IMR-90 (cell line): ENCODE measurements around the gene ARHGAP23. TPM values are rescaled to one million over a fixed set of nuclear protein-coding genes. Genes with fewer than 3 reads are reported as not detected.
A peak's percentile ranks its signal among the peaks of the same experiment; 100 is the strongest.

Source experiments
- ATAC-seq: fragments of 200-7000 bp; cut with Tn5 transposase; 2 replicates; pipeline ENCODE4 v1.9.1; 2020; ENCODE audit warnings: low read depth, mild to moderate bottlenecking, moderate library complexity
- BruUV-seq: library from RNA; stranded (reverse); fragments of 400-500 nt; replicated peaks from 2 replicates; lab custom pipeline; 2021; lab: Mats Ljungman, UMichigan
- CTCF ChIA-PET: fragments of 300-600 bp; formaldehyde crosslinking; extraction: SDS; loops from one replicate; lab custom pipeline; 2021; ENCODE audit warnings: antibody characterized with exemption; lab: Yijun Ruan, JAX
- POLR2A ChIA-PET: fragments of 300-600 bp; sonication (Branson Sonifier 250); formaldehyde crosslinking; loops from one replicate; lab custom pipeline; 2022; ENCODE audit warnings: antibody characterized with exemption; ENCODE audit not compliant: unreplicated experiment; lab: Charles Lee
- DNase-seq: peaks from one replicate; pipeline ENCODE4 v3.0.0; 2013
- H2AFZ ChIP-seq: replicated peaks from 2 replicates; pipeline ENCODE3; 2013; ENCODE audit warnings: low read length, mild to moderate bottlenecking; ENCODE audit not compliant: poor library complexity
- H2AK5ac ChIP-seq: 2 replicates; pipeline ENCODE4 v1.6.1; 2013; ENCODE audit warnings: low read depth, low read length, inconsistent platforms
- H2AK9ac ChIP-seq: replicated peaks from 2 replicates; pipeline ENCODE3; 2013; ENCODE audit warnings: mild to moderate bottlenecking, low read depth, low read length, moderate library complexity; ENCODE audit not compliant: poor library complexity
- H2BK120ac ChIP-seq: 2 replicates; pipeline ENCODE4 v1.6.1; 2013; ENCODE audit warnings: low read depth, low read length, inconsistent platforms
- H2BK15ac ChIP-seq: 3 replicates; pipeline ENCODE4 v1.6.1; 2013; ENCODE audit warnings: low read depth, low read length, inconsistent platforms
- H2BK20ac ChIP-seq: 2 replicates; pipeline ENCODE4 v1.6.1; 2013; ENCODE audit warnings: low read depth, mild to moderate bottlenecking, inconsistent platforms, low read length, moderate library complexity
- H2BK5ac ChIP-seq: 2 replicates; pipeline ENCODE4 v1.6.1; 2013; ENCODE audit warnings: mild to moderate bottlenecking, low read depth, low read length, inconsistent platforms; ENCODE audit not compliant: poor library complexity, severe bottlenecking
- H3K14ac ChIP-seq: replicated peaks from 2 replicates; pipeline ENCODE4 v1.6.1; 2013; ENCODE audit warnings: low read depth, low read length, inconsistent platforms
- H3K18ac ChIP-seq: 2 replicates; pipeline ENCODE4 v1.6.1; 2013; ENCODE audit warnings: low read depth, low read length, control low read depth
- H3K23ac ChIP-seq: 2 replicates; pipeline ENCODE4 v1.6.1; 2013; ENCODE audit warnings: low read depth, low read length, inconsistent platforms
- H3K27ac ChIP-seq: 2 replicates; pipeline ENCODE4 v1.5.1; 2013; ENCODE audit warnings: mild to moderate bottlenecking, control low read depth, low read length; ENCODE audit not compliant: insufficient read depth
- H3K27me3 ChIP-seq: 2 replicates; pipeline ENCODE4 v1.6.1; 2013; ENCODE audit warnings: low read length; ENCODE audit not compliant: control insufficient read depth, insufficient read depth
- H3K36me3 ChIP-seq: 2 replicates; pipeline ENCODE4 v1.6.1; 2013; ENCODE audit warnings: low read length, mixed read lengths; ENCODE audit not compliant: control insufficient read depth, insufficient read depth
- H3K4ac ChIP-seq: 2 replicates; pipeline ENCODE4 v1.6.1; 2013; ENCODE audit warnings: low read depth, low read length, inconsistent platforms
- H3K4me1 ChIP-seq: 2 replicates; pipeline ENCODE4 v1.6.1; 2013; ENCODE audit warnings: low read length, mixed read lengths; ENCODE audit not compliant: control insufficient read depth, insufficient read depth
- H3K4me2 ChIP-seq: 2 replicates; pipeline ENCODE4 v1.6.1; 2013; ENCODE audit warnings: low read depth, mild to moderate bottlenecking, control low read depth, low read length, moderate library complexity
- H3K4me3 ChIP-seq: 2 replicates; pipeline ENCODE4 v1.5.1; 2013; ENCODE audit warnings: low read depth, mild to moderate bottlenecking, control low read depth, low read length, moderate library complexity; ENCODE audit not compliant: insufficient read depth
- H3K56ac ChIP-seq: 2 replicates; pipeline ENCODE4 v1.6.1; 2013; ENCODE audit warnings: low read length, inconsistent platforms; ENCODE audit not compliant: insufficient read depth; ENCODE audit errors: extremely low read depth
- H3K79me1 ChIP-seq, 2 experiments: 2 replicates each; pipeline ENCODE4 v1.6.1; 2013; ENCODE audit warnings: low read length in 2 of 2, inconsistent platforms in 1 of 2, low read depth in 1 of 2
- H3K9ac ChIP-seq: 2 replicates; pipeline ENCODE4 v1.6.1; 2013; ENCODE audit warnings: low read depth, low read length, control low read depth
- H3K9me1 ChIP-seq: 2 replicates; pipeline ENCODE4 v1.6.1; 2013; ENCODE audit warnings: low read length, inconsistent platforms; ENCODE audit not compliant: insufficient read depth
- H3K9me3 ChIP-seq: 2 replicates; pipeline ENCODE4 v1.6.1; 2013; ENCODE audit warnings: low read length; ENCODE audit not compliant: control insufficient read depth, insufficient read depth
- H4K20me1 ChIP-seq: 2 replicates; pipeline ENCODE4 v1.6.1; 2013; ENCODE audit warnings: low read length, inconsistent platforms; ENCODE audit not compliant: insufficient read depth
- H4K5ac ChIP-seq: 2 replicates; pipeline ENCODE4 v1.6.1; 2013; ENCODE audit warnings: mild to moderate bottlenecking, low read depth, low read length, control low read depth
- H4K8ac ChIP-seq, 2 experiments: 2 replicates each; pipeline ENCODE4 v1.6.1; 2013; ENCODE audit warnings: low read depth in 2 of 2, low read length in 2 of 2, control low read depth in 1 of 2, inconsistent platforms in 1 of 2
- H4K91ac ChIP-seq: 2 replicates; pipeline ENCODE4 v1.6.1; 2013; ENCODE audit warnings: low read depth, low read length, inconsistent platforms; ENCODE audit not compliant: insufficient read depth
- BHLHE40 ChIP-seq: fragments of 150-350 bp; IDR thresholded peaks from 2 replicates; pipeline ENCODE4 v1.6.1; 2016; ENCODE audit warnings: mild to moderate bottlenecking, low read depth, low read length
- CEBPB ChIP-seq: IDR thresholded peaks from 2 replicates; pipeline ENCODE4 v1.6.1; 2012; ENCODE audit warnings: low read depth, low read length, improper control_type of control experiment
- CHD1 ChIP-seq: IDR thresholded peaks from 2 replicates; pipeline ENCODE4 v1.6.1; 2012; ENCODE audit warnings: low read depth, low read length, improper control_type of control experiment
- FOS ChIP-seq: fragments of 150-350 bp; IDR thresholded peaks from 2 replicates; pipeline ENCODE4 v1.6.1; 2016; ENCODE audit warnings: low read depth, low read length
- MAFK ChIP-seq: IDR thresholded peaks from 2 replicates; pipeline ENCODE4 v1.6.1; 2012; ENCODE audit warnings: low read depth, low read length, improper control_type of control experiment
- MAZ ChIP-seq: IDR thresholded peaks from 2 replicates; pipeline ENCODE4 v1.6.1; 2012; ENCODE audit warnings: low read depth, mild to moderate bottlenecking, low read length, improper control_type of control experiment, moderate library complexity, borderline replicate concordance
- MXI1 ChIP-seq: IDR thresholded peaks from 2 replicates; pipeline ENCODE4 v1.6.1; 2012; ENCODE audit warnings: low read depth, mild to moderate bottlenecking, low read length, moderate library complexity, borderline replicate concordance
- NFE2L2 ChIP-seq: fragments of 150-350 bp; IDR thresholded peaks from 2 replicates; pipeline ENCODE4 v1.6.1; 2016; ENCODE audit warnings: low read depth, mild to moderate bottlenecking, low read length
- POLR2A ChIP-seq: IDR thresholded peaks from 2 replicates; pipeline ENCODE4 v1.6.1; 2012; ENCODE audit warnings: mild to moderate bottlenecking, low read depth, low read length
- RAD21 ChIP-seq: IDR thresholded peaks from 2 replicates; pipeline ENCODE4 v1.6.1; 2012; ENCODE audit warnings: low read length, improper control_type of control experiment
- RCOR1 ChIP-seq: IDR thresholded peaks from 2 replicates; pipeline ENCODE4 v1.6.1; 2012; ENCODE audit warnings: mild to moderate bottlenecking, low read length, improper control_type of control experiment; ENCODE audit not compliant: insufficient replicate concordance
- RFX5 ChIP-seq: IDR thresholded peaks from 2 replicates; pipeline ENCODE4 v1.8.0; 2012; ENCODE audit warnings: low read depth, mild to moderate bottlenecking, low read length, moderate library complexity
- SMC3 ChIP-seq: fragments of 150-350 bp; IDR thresholded peaks from 2 replicates; pipeline ENCODE4 v1.6.1; 2016; ENCODE audit warnings: low read depth, mild to moderate bottlenecking, antibody characterized with exemption, low read length, moderate library complexity
- whole genome bisulfite sequencing, 2 experiments: methylation state at CpG; one replicate each; pipeline versions ENCODE4 v1.1.5 to v1.1.7; 2013; ENCODE audit warnings: missing lambda C conversion rate in 2 of 2; ENCODE audit not compliant: insufficient read length in 1 of 2; ENCODE audit errors: extremely low coverage in 2 of 2; 5-methylcytosine and 5-hydroxymethylcytosine counted together
- dilution Hi-C: fragments of 300-500 bp; cut with HindIII; formaldehyde crosslinking; loops from one replicate; pipeline ENCODE4 v1.14.3; 2018; ENCODE audit warnings: low sequenced_read_pairs; ENCODE audit not compliant: unreplicated experiment
- in situ Hi-C: fragments of 300-500 bp; cut with MboI; formaldehyde crosslinking; loops from 3 replicates; pipeline ENCODE4 v1.14.3; 2019; ENCODE audit warnings: low sequenced_read_pairs, inconsistent platforms, mixed read lengths
- intact Hi-C: fragments of 100-400 bp; cut with micrococcal nuclease; formaldehyde crosslinking; loops from 2 replicates; pipeline ENCODE4 v1.10.0; 2022
- polyA plus RNA-seq, 3 experiments: library from polyadenylated mRNA; depleted of rRNA; stranded (reverse); fragments of >200 nt; gene quantifications; 2 replicates each; pipeline ENCODE4 v1.2.3, GENCODE V29; 2012; ENCODE audit warnings: low replicate concordance in 1 of 3
- total RNA-seq: library from RNA; depleted of rRNA; stranded (reverse); fragments of >200 nt; gene quantifications from 2 replicates; pipeline ENCODE4 v1.2.3, GENCODE V29; 2012
- TF ChIP-seq, protein P1 (sequence below): conservative IDR thresholded peaks from 2 replicates; pipeline ENCODE4 v1.5.1; 2012; ENCODE audit warnings: mild to moderate bottlenecking, low read depth, low read length, improper control_type of control experiment
- TF ChIP-seq, protein P2 (sequence below): fragments of 150-350 bp; IDR thresholded peaks from 2 replicates; pipeline ENCODE4 v1.6.1; 2016; ENCODE audit warnings: low read depth, mild to moderate bottlenecking, low read length, moderate library complexity, borderline replicate concordance

The ARHGAP23 gene
- total and polyA plus RNA-seq, 2 of the 4 experiments (the other 2 are of a cell fraction) = 9.3 to 43.3 TPM

DNA sequence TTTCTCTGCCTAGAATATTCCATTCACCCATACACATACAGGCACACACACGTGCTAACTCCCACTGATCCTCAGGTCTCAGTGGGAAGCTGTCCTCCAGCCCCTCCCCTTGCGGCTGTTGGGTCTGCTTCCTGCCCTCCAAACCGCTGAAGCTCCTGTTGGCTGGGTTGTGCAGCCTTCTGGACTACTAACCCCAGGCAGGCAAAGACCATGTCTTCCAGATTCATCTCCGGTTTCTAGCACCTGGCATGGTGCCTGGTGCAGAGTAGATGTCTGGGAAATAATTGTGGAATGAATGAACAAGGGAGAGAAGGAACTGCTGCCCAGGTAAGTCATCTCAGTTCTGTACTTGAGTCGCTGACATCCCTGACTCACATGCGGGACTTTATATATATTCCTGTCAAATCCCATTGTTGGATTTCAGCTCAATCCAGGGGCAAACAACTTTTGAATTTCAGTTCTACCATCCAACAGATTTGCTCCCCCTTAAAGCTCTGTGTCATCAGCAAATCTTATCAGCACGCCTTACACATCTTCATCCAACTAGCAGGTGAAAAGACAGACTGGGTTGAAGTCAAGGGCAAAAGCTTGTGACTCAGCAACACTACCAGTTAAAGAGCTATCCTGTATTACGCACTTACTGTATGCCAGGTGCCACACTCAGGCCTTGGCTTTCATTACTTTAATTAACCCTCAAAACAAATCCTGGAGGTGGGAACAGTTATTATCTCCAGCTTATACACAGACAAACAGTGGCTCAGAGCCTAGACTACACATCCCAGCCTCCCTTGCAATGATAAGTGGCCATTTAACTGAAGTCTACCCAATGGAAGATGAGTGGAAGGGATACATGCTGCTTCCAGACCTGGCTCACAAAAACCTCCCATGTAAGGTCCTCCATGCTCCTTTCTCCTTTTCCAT is 126.4 kb downstream of the ARHGAP23 start:
- POLR2A ChIA-PET = no interaction called here
- dilution Hi-C loops = no loop called here
- 0% methylated on average over 2 of the region's 8 CpGs; no CpG with 5 or more reads in 1 of the 2 experiments for WGBS, 2 experiments

More for the DNA sequence above, 126.4 kb downstream of the ARHGAP23 start:
- no peak overlapping the region for H2BK120ac ChIP-seq
- no peak for ATAC-seq
- H3K56ac ChIP-seq = no peak overlapping the region
- intact Hi-C loops (no loop called here), in situ Hi-C loops (no loop called here)
- H3K4me3 ChIP-seq = no peak overlapping the region
- H2AFZ ChIP-seq = no peak overlapping the region
- peaks cover 2% of the 10 kb centered on the region; the same call in 1 of the 2 replicates for H3K4me1 ChIP-seq
- no peak overlapping the region for H3K14ac ChIP-seq
- H3K23ac ChIP-seq = no peak overlapping the region
- no peak overlapping the region for H2BK5ac ChIP-seq
- H3K9ac ChIP-seq = no peak overlapping the region
- no peak for TF ChIP-seq POLR2A
- no peak for TF ChIP-seq MAFK
- no peak for TF ChIP-seq RAD21
- TF ChIP-seq CHD1 = no peak
- no peak for TF ChIP-seq NFE2L2
- no peak for TF ChIP-seq SMC3
- TF ChIP-seq FOS = no peak
- TF ChIP-seq, protein P1, sequence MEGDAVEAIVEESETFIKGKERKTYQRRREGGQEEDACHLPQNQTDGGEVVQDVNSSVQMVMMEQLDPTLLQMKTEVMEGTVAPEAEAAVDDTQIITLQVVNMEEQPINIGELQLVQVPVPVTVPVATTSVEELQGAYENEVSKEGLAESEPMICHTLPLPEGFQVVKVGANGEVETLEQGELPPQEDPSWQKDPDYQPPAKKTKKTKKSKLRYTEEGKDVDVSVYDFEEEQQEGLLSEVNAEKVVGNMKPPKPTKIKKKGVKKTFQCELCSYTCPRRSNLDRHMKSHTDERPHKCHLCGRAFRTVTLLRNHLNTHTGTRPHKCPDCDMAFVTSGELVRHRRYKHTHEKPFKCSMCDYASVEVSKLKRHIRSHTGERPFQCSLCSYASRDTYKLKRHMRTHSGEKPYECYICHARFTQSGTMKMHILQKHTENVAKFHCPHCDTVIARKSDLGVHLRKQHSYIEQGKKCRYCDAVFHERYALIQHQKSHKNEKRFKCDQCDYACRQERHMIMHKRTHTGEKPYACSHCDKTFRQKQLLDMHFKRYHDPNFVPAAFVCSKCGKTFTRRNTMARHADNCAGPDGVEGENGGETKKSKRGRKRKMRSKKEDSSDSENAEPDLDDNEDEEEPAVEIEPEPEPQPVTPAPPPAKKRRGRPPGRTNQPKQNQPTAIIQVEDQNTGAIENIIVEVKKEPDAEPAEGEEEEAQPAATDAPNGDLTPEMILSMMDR = no peak
- no peak for TF ChIP-seq MXI1
- no peak for TF ChIP-seq RCOR1
- no peak for TF ChIP-seq MAZ
- TF ChIP-seq CEBPB = no peak
- no peak for TF ChIP-seq RFX5
- no peak for TF ChIP-seq BHLHE40
- TF ChIP-seq, protein P2, sequence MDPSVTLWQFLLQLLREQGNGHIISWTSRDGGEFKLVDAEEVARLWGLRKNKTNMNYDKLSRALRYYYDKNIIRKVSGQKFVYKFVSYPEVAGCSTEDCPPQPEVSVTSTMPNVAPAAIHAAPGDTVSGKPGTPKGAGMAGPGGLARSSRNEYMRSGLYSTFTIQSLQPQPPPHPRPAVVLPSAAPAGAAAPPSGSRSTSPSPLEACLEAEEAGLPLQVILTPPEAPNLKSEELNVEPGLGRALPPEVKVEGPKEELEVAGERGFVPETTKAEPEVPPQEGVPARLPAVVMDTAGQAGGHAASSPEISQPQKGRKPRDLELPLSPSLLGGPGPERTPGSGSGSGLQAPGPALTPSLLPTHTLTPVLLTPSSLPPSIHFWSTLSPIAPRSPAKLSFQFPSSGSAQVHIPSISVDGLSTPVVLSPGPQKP = no peak
- no peak overlapping the region for H2BK20ac ChIP-seq
- no peak overlapping the region for H2AK9ac ChIP-seq
- no peak overlapping the region for H3K27ac ChIP-seq
- no TSS peak for BruUV-seq
- H3K9me3 ChIP-seq = no peaks in the 10 kb centered on the region; the same call in 1 of the 2 replicates
- no peak overlapping the region for H4K8ac ChIP-seq
- H3K4ac ChIP-seq = no peak overlapping the region
- no peak overlapping the region for H3K18ac ChIP-seq
- H2BK15ac ChIP-seq = no peak overlapping the region
- H4K91ac ChIP-seq = no peak overlapping the region
- H3K4me2 ChIP-seq = no peak overlapping the region
- peak; percentile 14 for DNase-seq
- no peak overlapping the region for H4K5ac ChIP-seq
- no peaks in the 10 kb centered on the region for H4K20me1 ChIP-seq
- no peaks in the 10 kb centered on the region for H3K79me1 ChIP-seq
- no peak overlapping the region for H2AK5ac ChIP-seq
- H3K9me1 ChIP-seq = 0 out of 2 replicates have a peak, but pooled peaks cover 2% of the 10 kb centered on the region
- CTCF ChIA-PET = interaction anchor here (1.0 to 1.3 kb wide), 2 partner anchors 109 to 206 kb away, joined by 3 to 4 read pairs; no protein-coding TSS in a partner anchor
- no peaks in the 10 kb centered on the region for H3K36me3 ChIP-seq
- peaks cover 49% of the 10 kb centered on the region for H3K27me3 ChIP-seq
